Neuronal stem cell (in vitro differentiated cells): ENCODE measurements around the gene SAMSN1.

Experiments
- DNase-seq: peaks from one replicate; pipeline ENCODE4 v3.0.0-alpha.2; 2013; ENCODE audit warnings: low spot score
- H2AFZ ChIP-seq: one replicate; pipeline ENCODE4 v1.6.1; 2013; ENCODE audit warnings: mild to moderate bottlenecking, low read length, inconsistent platforms
- H2AK5ac ChIP-seq: 2 replicates; pipeline ENCODE4 v1.6.1; 2013; ENCODE audit warnings: low read depth, mild to moderate bottlenecking, inconsistent platforms, low read length, moderate library complexity, mixed read lengths
- H2BK120ac ChIP-seq: 2 replicates; pipeline ENCODE4 v1.6.1; 2013; ENCODE audit warnings: low read depth, mild to moderate bottlenecking, inconsistent platforms, low read length, moderate library complexity, mixed read lengths
- H2BK12ac ChIP-seq: one replicate; pipeline ENCODE4 v1.6.1; 2013; ENCODE audit warnings: low read length, inconsistent platforms
- H2BK15ac ChIP-seq: 2 replicates; pipeline ENCODE4 v1.6.1; 2013; ENCODE audit warnings: mild to moderate bottlenecking, low read length, inconsistent platforms, mixed read lengths
- H2BK5ac ChIP-seq: one replicate; pipeline ENCODE4 v1.6.1; 2013; ENCODE audit warnings: inconsistent platforms, mild to moderate bottlenecking, low read length, moderate library complexity
- H3K14ac ChIP-seq: one replicate; pipeline ENCODE4 v1.6.1; 2013; ENCODE audit warnings: low read length, inconsistent platforms
- H3K18ac ChIP-seq: 2 replicates; pipeline ENCODE4 v1.6.1; 2013; ENCODE audit warnings: low read length, inconsistent platforms
- H3K23ac ChIP-seq: 2 replicates; pipeline ENCODE4 v1.6.1; 2013; ENCODE audit warnings: low read depth, mild to moderate bottlenecking, mixed read lengths, low read length, inconsistent platforms; ENCODE audit not compliant: poor library complexity
- H3K27ac ChIP-seq: replicated peaks from 3 replicates; pipeline ENCODE4 v1.5.1; 2013; ENCODE audit warnings: low read length, inconsistent platforms
- H3K27me3 ChIP-seq, 3 experiments: 2 replicates each; pipeline ENCODE4 v1.6.1; 2013; ENCODE audit warnings: low read length in 3 of 3, mild to moderate bottlenecking in 2 of 3, inconsistent platforms in 1 of 3, low read depth in 1 of 3, mixed read lengths in 1 of 3, moderate library complexity in 1 of 3; ENCODE audit not compliant: control insufficient read depth in 3 of 3, insufficient read depth in 3 of 3
- H3K36me3 ChIP-seq, 2 donors: replicated peaks in 1 of 2; 2 replicates each; pipeline ENCODE4 v1.6.1; 2013; ENCODE audit warnings: low read length in 2 of 2; ENCODE audit not compliant: control insufficient read depth in 2 of 2, insufficient read depth in 2 of 2
- H3K4ac ChIP-seq: 2 replicates; pipeline ENCODE4 v1.6.1; 2013; ENCODE audit warnings: inconsistent platforms, mild to moderate bottlenecking, low read length, moderate library complexity
- H3K4me1 ChIP-seq, 2 donors: 1 replicate in 1 of 2; 2 replicates in 1 of 2; pipeline ENCODE4 v1.6.1; 2013; ENCODE audit warnings: low read length in 2 of 2, low read depth in 1 of 2; ENCODE audit not compliant: control insufficient read depth in 2 of 2, insufficient read depth in 1 of 2
- H3K4me2 ChIP-seq: one replicate; pipeline ENCODE4 v1.6.1; 2013; ENCODE audit warnings: mild to moderate bottlenecking, low read length, inconsistent platforms; ENCODE audit not compliant: insufficient read depth, poor library complexity, severe bottlenecking
- H3K4me3 ChIP-seq, 2 donors: 2 replicates each; pipeline ENCODE4 v1.5.1; 2013; ENCODE audit warnings: low read length in 2 of 2, mild to moderate bottlenecking in 2 of 2, inconsistent platforms in 1 of 2, moderate library complexity in 1 of 2
- H3K79me1 ChIP-seq: one replicate; pipeline ENCODE4 v1.6.1; 2013; ENCODE audit warnings: low read depth, mild to moderate bottlenecking, inconsistent platforms, low read length, moderate library complexity
- H3K9ac ChIP-seq: one replicate; pipeline ENCODE4 v1.6.1; 2013; ENCODE audit warnings: mild to moderate bottlenecking, low read depth, low read length, inconsistent platforms; ENCODE audit not compliant: poor library complexity
- H3K9me3 ChIP-seq, 2 donors: replicated peaks in 1 of 2; 2 replicates each; pipeline versions ENCODE3 to v1.6.1; 2013; ENCODE audit warnings: low read length in 2 of 2, mild to moderate bottlenecking in 2 of 2, inconsistent platforms in 1 of 2, low read depth in 1 of 2, mixed read lengths in 1 of 2, moderate library complexity in 1 of 2; ENCODE audit not compliant: control insufficient read depth in 2 of 2, insufficient read depth in 1 of 2
- H4K8ac ChIP-seq: one replicate; pipeline ENCODE4 v1.6.1; 2013; ENCODE audit warnings: low read depth, mild to moderate bottlenecking, inconsistent platforms, low read length, moderate library complexity
- H4K91ac ChIP-seq: one replicate; pipeline ENCODE4 v1.6.1; 2013; ENCODE audit warnings: low read length, low read depth, mild to moderate bottlenecking, inconsistent platforms; ENCODE audit not compliant: poor library complexity
- WGBS, 2 donors: extraction: QIAGEN DNeasy Blood & Tissue Kit; methylation state at CpG; one replicate each; pipeline ENCODE4 v1.1.7; 2013; ENCODE audit warnings: missing lambda C conversion rate in 2 of 2, mixed read lengths in 1 of 2; ENCODE audit not compliant: insufficient read length in 2 of 2, insufficient replicate concordance in 1 of 2; ENCODE audit errors: extremely low coverage in 2 of 2; 5-methylcytosine and 5-hydroxymethylcytosine counted together

SAMSN1 gene

GRCh38 chr21:14457762-14458161, 88.4 kb downstream of the SAMSN1 start:
- Histone ChIP-seq H4K8ac (no peak overlapping the region), H3K4me2 (no peak overlapping the region), H2AK5ac (no peak overlapping the region), H3K27me3 (no peaks in the 10 kb centered on the region), H3K23ac (no peak overlapping the region), H3K4ac (no peak overlapping the region), H2AFZ (no peak overlapping the region), H3K27ac (no peak overlapping the region), H2BK120ac (no peak overlapping the region), H3K14ac (no peak overlapping the region), H3K9me3 (no peaks in the 10 kb centered on the region), H3K36me3 (no peaks in the 10 kb centered on the region), H2BK15ac (no peak overlapping the region), H3K79me1 (no peaks in the 10 kb centered on the region), H2BK5ac (no peak overlapping the region), H3K4me1 (no peaks in the 10 kb centered on the region), H2BK12ac (no peak overlapping the region), H3K9ac (no peak overlapping the region), H4K91ac (no peak overlapping the region), H3K18ac (no peak overlapping the region), H3K4me3 (no peak overlapping the region)
- WGBS, 2 donors = no CpG with 5 or more reads among the region's 3 CpGs
- DNase-seq = no peak

GRCh38 chr21:14456911-14457310, 89.2 kb downstream of the SAMSN1 start:
- H3K23ac ChIP-seq = no peak overlapping the region
- H3K4me3 ChIP-seq = no peak overlapping the region
- no peak overlapping the region for H2BK15ac ChIP-seq
- H2AFZ ChIP-seq = no peak overlapping the region
- no peaks in the 10 kb centered on the region for H3K27me3 ChIP-seq
- H3K14ac ChIP-seq = no peak overlapping the region
- H2AK5ac ChIP-seq = no peak overlapping the region
- no peak for DNase-seq
- no peaks in the 10 kb centered on the region for H3K9me3 ChIP-seq
- H3K4me1 ChIP-seq = no peaks in the 10 kb centered on the region
- no peak overlapping the region for H2BK5ac ChIP-seq
- H2BK120ac ChIP-seq = no peak overlapping the region
- H3K9ac ChIP-seq = no peak overlapping the region
- H3K36me3 ChIP-seq = no peaks in the 10 kb centered on the region
- H3K4me2 ChIP-seq = no peak overlapping the region
- H2BK12ac ChIP-seq = no peak overlapping the region
- H3K18ac ChIP-seq = no peak overlapping the region
- no peak overlapping the region for H4K91ac ChIP-seq
- no peak overlapping the region for H3K27ac ChIP-seq
- H3K79me1 ChIP-seq = no peaks in the 10 kb centered on the region
- H4K8ac ChIP-seq = no peak overlapping the region
- no CpG with 5 or more reads among the region's 1 CpG for WGBS, 2 donors
- no peak overlapping the region for H3K4ac ChIP-seq

DNA sequence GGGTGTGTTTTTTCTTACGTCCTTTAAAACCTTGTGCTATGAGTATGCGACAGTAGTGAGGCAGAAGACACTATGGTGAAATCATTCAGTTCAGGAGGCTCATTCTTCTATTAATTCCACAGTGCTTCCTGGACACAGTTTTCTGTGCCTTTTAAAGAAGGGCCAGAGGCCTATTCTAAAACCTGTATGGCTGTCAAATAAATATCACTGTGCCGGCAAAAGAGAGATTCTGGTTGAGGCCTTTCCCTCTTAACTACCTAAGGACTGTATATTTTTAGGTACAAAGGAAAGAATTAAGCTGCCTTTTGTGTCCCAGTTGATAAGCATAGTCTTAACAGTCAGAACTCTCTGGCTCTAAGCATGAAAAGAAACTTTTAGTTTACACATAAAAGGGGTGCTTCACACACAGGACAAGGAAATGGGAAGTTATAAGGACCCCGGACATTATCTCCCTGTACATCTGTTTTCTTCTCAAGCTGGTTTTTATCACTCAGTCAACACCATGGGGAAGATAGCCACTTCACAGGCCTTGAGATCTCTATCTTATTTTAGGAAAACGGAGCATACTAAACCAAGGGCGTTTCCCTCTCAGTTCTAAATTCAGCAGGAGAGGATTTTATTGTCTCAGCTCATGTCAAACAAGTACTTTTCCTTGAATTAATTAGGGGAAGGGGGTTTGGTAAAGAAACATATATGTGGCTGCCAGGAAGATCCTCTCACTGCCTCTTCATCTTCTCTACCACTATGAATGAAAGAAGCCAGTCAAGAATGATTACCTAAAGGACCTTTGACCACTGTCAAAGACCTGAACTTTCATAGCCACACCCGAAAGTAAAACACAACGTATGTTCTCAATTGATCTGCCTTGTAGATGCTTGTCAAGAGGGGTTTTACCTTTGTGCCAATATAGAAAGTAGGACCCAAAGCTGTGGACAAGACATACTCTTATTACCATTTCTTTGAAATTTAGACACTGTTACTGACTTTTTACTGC, 91.8 kb downstream of the SAMSN1 start:
- no peaks in the 10 kb centered on the region for H3K27me3 ChIP-seq
- H3K79me1 ChIP-seq = no peaks in the 10 kb centered on the region
- no peak overlapping the region for H2BK120ac ChIP-seq
- H2AFZ ChIP-seq = no peak overlapping the region
- no peak overlapping the region for H3K4me3 ChIP-seq
- H3K9ac ChIP-seq = no peak overlapping the region
- no peak overlapping the region for H3K4ac ChIP-seq
- no CpG with 5 or more reads among the region's 8 CpGs for WGBS, 2 donors
- DNase-seq = no peak
- no peak overlapping the region for H3K4me2 ChIP-seq
- no peak overlapping the region for H2BK12ac ChIP-seq
- H3K36me3 ChIP-seq = no peaks in the 10 kb centered on the region
- H3K18ac ChIP-seq = no peak overlapping the region
- no peak overlapping the region for H2BK15ac ChIP-seq
- H3K27ac ChIP-seq = no peak overlapping the region
- H3K14ac ChIP-seq = no peak overlapping the region
- H2AK5ac ChIP-seq = no peak overlapping the region
- no peak overlapping the region for H3K23ac ChIP-seq
- H4K8ac ChIP-seq = no peak overlapping the region
- H2BK5ac ChIP-seq = no peak overlapping the region
- no peak overlapping the region for H4K91ac ChIP-seq
- H3K9me3 ChIP-seq = no peaks in the 10 kb centered on the region
- no peaks in the 10 kb centered on the region for H3K4me1 ChIP-seq

- no peaks in the 10 kb centered on the region for H3K79me1 ChIP-seq
- H2BK120ac ChIP-seq = no peak overlapping the region
- H3K4me1 ChIP-seq = no peaks in the 10 kb centered on the region
- H2BK5ac ChIP-seq = no peak overlapping the region
- H3K4ac ChIP-seq = no peak overlapping the region
- no peak overlapping the region for H3K23ac ChIP-seq
- no peak overlapping the region for H3K14ac ChIP-seq
- H3K27me3 ChIP-seq = no peaks in the 10 kb centered on the region
- no peak overlapping the region for H2BK12ac ChIP-seq
- H4K91ac ChIP-seq = no peak overlapping the region
- WGBS, 2 donors = no CpG with 5 or more reads among the region's 4 CpGs
- H3K9ac ChIP-seq = no peak overlapping the region
- H3K18ac ChIP-seq = no peak overlapping the region
- H3K4me3 ChIP-seq = no peak overlapping the region
- H2AK5ac ChIP-seq = no peak overlapping the region
- no peak overlapping the region for H2BK15ac ChIP-seq
- no peak overlapping the region for H2AFZ ChIP-seq
- no peak for DNase-seq
- no peaks in the 10 kb centered on the region for H3K36me3 ChIP-seq
- H3K27ac ChIP-seq = no peak overlapping the region
- H3K9me3 ChIP-seq = no peaks in the 10 kb centered on the region
- no peak overlapping the region for H4K8ac ChIP-seq
- no peak overlapping the region for H3K4me2 ChIP-seq
These were observed 92.6 kb downstream of the SAMSN1 start for GRCh38 chr21:14453339-14454015.
